HCT116 (cell line): ENCODE results near the gene C22orf39. TPM values are rescaled to one million over a fixed set of nuclear protein-coding genes. Genes with fewer than 3 reads are reported as not detected.
A peak's percentile ranks its signal among the peaks of the same experiment; 100 is the strongest.

Experiments used
- ATAC-seq: fragments of 200-7000 bp; cut with Tn5 transposase; 2 replicates; pipeline ENCODE4 v1.9.1; 2020; ENCODE audit warnings: mild to moderate bottlenecking, moderate library complexity
- Bru-seq: library from RNA; stranded (reverse); fragments of 400-500 nt; gene quantifications from one replicate; lab custom pipeline; 2021; lab: Mats Ljungman, UMichigan
- BruChase-seq, 2 experiments: library from RNA; stranded (reverse); fragments of 400-500 nt; gene quantifications; one replicate each; lab custom pipeline; 2021; lab: Mats Ljungman, UMichigan
- BruUV-seq: library from RNA; stranded (reverse); fragments of 400-500 nt; replicated peaks from 2 replicates; lab custom pipeline; 2021; lab: Mats Ljungman, UMichigan
- CTCF ChIA-PET: fragments of 300-600 bp; sonication (Branson Sonifier 250); formaldehyde crosslinking; loops from one replicate; lab custom pipeline; 2021; ENCODE audit warnings: antibody characterized with exemption; lab: Charles Lee
- POLR2A ChIA-PET: fragments of 300-600, 350-600 bp; sonication (Branson Sonifier 250); formaldehyde crosslinking; loops from one replicate; lab custom pipeline; 2021; ENCODE audit warnings: antibody characterized with exemption; lab: Charles Lee
- RAD21 ChIA-PET, 2 experiments: fragments of 300-600 bp; sonication (Branson Sonifier 250); formaldehyde crosslinking; loops; one replicate each; lab custom pipeline; 2023; ENCODE audit warnings: low total read pairs in 2 of 2; ENCODE audit not compliant: uncharacterized antibody in 2 of 2, unreplicated experiment in 2 of 2, low non-redundant PET in 1 of 2; lab: Charles Lee
- DNase-seq: peaks from one replicate; pipeline ENCODE4 v3.0.0-alpha.2; 2010; ENCODE audit warnings: low read depth, low spot score
- H2AFZ ChIP-seq: fragments of 200-600 bp; shearing (Covaris generic), sonication (generic); 2 replicates; pipeline ENCODE4 v1.6.1; 2017; ENCODE audit warnings: low read depth, mixed run types, mixed read lengths, antibody characterized with exemption, low read length; ENCODE audit not compliant: poor library complexity, severe bottlenecking
- H3K27ac ChIP-seq: 2 replicates; pipeline ENCODE4 v1.5.1; 2012; ENCODE audit warnings: low read depth, low read length
- H3K27me3 ChIP-seq: fragments of 200-600 bp; sonication (generic); 2 replicates; pipeline ENCODE4 v1.6.1; 2016; ENCODE audit warnings: mixed run types, low read length, mixed read lengths; ENCODE audit not compliant: insufficient read depth
- H3K36me3 ChIP-seq, 2 experiments: fragments of 200-500 bp in 1 of 2; fragments of 200-600 bp in 1 of 2; sonication (Bioruptor generic) in 1 of 2; sonication (generic) in 1 of 2; 2 replicates each; pipeline versions ENCODE4 v1.5.1 to v1.6.1; 2014 to 2016; ENCODE audit warnings: low read length in 2 of 2, inconsistent platforms in 1 of 2, mixed read lengths in 1 of 2, mixed run types in 1 of 2; ENCODE audit not compliant: insufficient read depth in 2 of 2, control insufficient read depth in 1 of 2
- H3K4me1 ChIP-seq, 2 experiments: fragments of 200-600 bp in 1 of 2; sonication (generic) in 1 of 2; 2 replicates each; pipeline versions ENCODE4 v1.5.1 to v1.6.1; 2012 to 2017; ENCODE audit warnings: low read length in 2 of 2, inconsistent platforms in 1 of 2, mild to moderate bottlenecking in 1 of 2, mixed read lengths in 1 of 2, mixed run types in 1 of 2, moderate library complexity in 1 of 2; ENCODE audit not compliant: insufficient read depth in 2 of 2, control insufficient read depth in 1 of 2
- H3K4me2 ChIP-seq: fragments of 200-600 bp; sonication (generic); 2 replicates; pipeline ENCODE4 v1.6.1; 2017; ENCODE audit warnings: mixed run types, low read length, mixed read lengths
- H3K4me3 ChIP-seq, 2 experiments: fragments of 200-600 bp in 1 of 2; sonication (generic) in 1 of 2; replicated peaks in 1 of 2; 2 replicates each; pipeline ENCODE4 v1.5.1; 2011 to 2016; ENCODE audit warnings: low read length in 2 of 2, control low read depth in 1 of 2, low read depth in 1 of 2, mild to moderate bottlenecking in 1 of 2, mixed read lengths in 1 of 2, mixed run types in 1 of 2
- H3K79me2 ChIP-seq: fragments of 200-600 bp; sonication (generic); 2 replicates; pipeline ENCODE4 v1.6.1; 2017; ENCODE audit warnings: mild to moderate bottlenecking, mixed run types, low read length, moderate library complexity, mixed read lengths; ENCODE audit not compliant: insufficient read depth
- H3K9ac ChIP-seq: fragments of 200-600 bp; sonication (generic); 2 replicates; pipeline ENCODE4 v1.6.1; 2016; ENCODE audit warnings: low read length, mixed read lengths
- H3K9me2 ChIP-seq: fragments of 200-600 bp; sonication (generic), shearing (Covaris generic); 2 replicates; pipeline ENCODE4 v1.6.1; 2017; ENCODE audit warnings: mixed run types, mild to moderate bottlenecking, moderate library complexity; ENCODE audit not compliant: insufficient read depth
- H3K9me3 ChIP-seq, 2 experiments: fragments of 200-500 bp in 1 of 2; fragments of 200-600 bp in 1 of 2; sonication (Bioruptor generic) in 1 of 2; sonication (generic) in 1 of 2; 2 replicates each; pipeline ENCODE4 v1.6.1; 2014 to 2017; ENCODE audit warnings: low read length in 2 of 2, mixed read lengths in 2 of 2, inconsistent platforms in 1 of 2, low read depth in 1 of 2, mild to moderate bottlenecking in 1 of 2, mixed run types in 1 of 2, moderate library complexity in 1 of 2; ENCODE audit not compliant: control insufficient read depth in 1 of 2, insufficient read depth in 1 of 2
- H4K20me1 ChIP-seq: fragments of 200-600 bp; sonication (generic), shearing (Covaris generic); 2 replicates; pipeline ENCODE4 v1.6.1; 2017; ENCODE audit warnings: mixed run types, mild to moderate bottlenecking, moderate library complexity; ENCODE audit not compliant: insufficient read depth
- JUND ChIP-seq: IDR thresholded peaks from 2 replicates; pipeline ENCODE4 v1.6.1; 2012
- POLR2A ChIP-seq: IDR thresholded peaks from 2 replicates; pipeline ENCODE4 v1.7.0; 2011; ENCODE audit warnings: borderline replicate concordance; ENCODE audit not compliant: insufficient read depth, insufficient read length; ENCODE audit errors: extremely low read depth
- POLR2AphosphoS5 ChIP-seq: IDR thresholded peaks from 2 replicates; pipeline ENCODE4 v1.6.1; 2011; ENCODE audit warnings: mild to moderate bottlenecking, low read depth, low read length, moderate library complexity
- SP1 ChIP-seq: IDR thresholded peaks from 2 replicates; pipeline ENCODE4 v1.6.1; 2012; ENCODE audit warnings: low read depth
- YY1 ChIP-seq: IDR thresholded peaks from 2 replicates; pipeline ENCODE4 v1.6.1; 2011; ENCODE audit warnings: low read length, low read depth, moderate library complexity, mild to moderate bottlenecking; ENCODE audit not compliant: insufficient replicate concordance; ENCODE audit errors: extremely low read depth
- ZFX ChIP-seq: fragments of 450-650 bp; IDR thresholded peaks from 2 replicates; pipeline ENCODE4 v1.6.1; 2017
- intact Hi-C: fragments of 100-400 bp; cut with micrococcal nuclease; formaldehyde crosslinking; loops from 2 replicates; pipeline ENCODE4 v1.10.0; 2022
- long read RNA-seq: library from polyadenylated mRNA; unstranded; transcript quantifications from one replicate; pipeline ENCODE4 v2.0.0, GENCODE V29; 2021; ENCODE audit not compliant: unreplicated experiment
- polyA plus RNA-seq: library from polyadenylated mRNA; unstranded; fragments of >200 nt; gene quantifications from 2 replicates; pipeline ENCODE4 v1.2.1, GENCODE V29; 2012; ENCODE audit warnings: missing spikeins
- total RNA-seq: library from RNA; stranded (reverse); gene quantifications from one replicate; pipeline ENCODE4 v1.2.1, GENCODE V29; 2021; ENCODE audit not compliant: unreplicated experiment
- TF ChIP-seq, protein P1 (sequence below): IDR thresholded peaks from 2 replicates; pipeline ENCODE4 v1.6.1; 2011; ENCODE audit warnings: mild to moderate bottlenecking, low read length, moderate library complexity; ENCODE audit not compliant: insufficient replicate concordance; ENCODE audit errors: extremely low read depth

The C22orf39 gene, protein sequence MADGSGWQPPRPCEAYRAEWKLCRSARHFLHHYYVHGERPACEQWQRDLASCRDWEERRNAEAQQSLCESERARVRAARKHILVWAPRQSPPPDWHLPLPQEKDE
- 17.7 TPM for total RNA-seq
- polyA plus RNA-seq = 25.6 and 27.1 TPM in 2 replicates
- Bru-seq, nascent RNA = percentile 84 among the genes with signal in this experiment
- BruChase-seq, experiment 1, labeled RNA remaining after a 6-hour chase = percentile 88 among the genes with signal in this experiment
- BruChase-seq, experiment 2, labeled RNA remaining after a 2-hour chase = percentile 89 among the genes with signal in this experiment
- long read RNA-seq, transcript C22orf39-202 (3 exons, 3,350 nt) = major isoform, 21 of 54 reads
- long read RNA-seq, transcript C22orf39-203 (3 exons, 1,005 nt) = minor isoform, 13 of 54 reads
- long read RNA-seq, partial matches to known transcripts = 10 of 54 reads
- long read RNA-seq, other reads (novel, unspliced or antisense) = 10 of 54 reads

DNA sequence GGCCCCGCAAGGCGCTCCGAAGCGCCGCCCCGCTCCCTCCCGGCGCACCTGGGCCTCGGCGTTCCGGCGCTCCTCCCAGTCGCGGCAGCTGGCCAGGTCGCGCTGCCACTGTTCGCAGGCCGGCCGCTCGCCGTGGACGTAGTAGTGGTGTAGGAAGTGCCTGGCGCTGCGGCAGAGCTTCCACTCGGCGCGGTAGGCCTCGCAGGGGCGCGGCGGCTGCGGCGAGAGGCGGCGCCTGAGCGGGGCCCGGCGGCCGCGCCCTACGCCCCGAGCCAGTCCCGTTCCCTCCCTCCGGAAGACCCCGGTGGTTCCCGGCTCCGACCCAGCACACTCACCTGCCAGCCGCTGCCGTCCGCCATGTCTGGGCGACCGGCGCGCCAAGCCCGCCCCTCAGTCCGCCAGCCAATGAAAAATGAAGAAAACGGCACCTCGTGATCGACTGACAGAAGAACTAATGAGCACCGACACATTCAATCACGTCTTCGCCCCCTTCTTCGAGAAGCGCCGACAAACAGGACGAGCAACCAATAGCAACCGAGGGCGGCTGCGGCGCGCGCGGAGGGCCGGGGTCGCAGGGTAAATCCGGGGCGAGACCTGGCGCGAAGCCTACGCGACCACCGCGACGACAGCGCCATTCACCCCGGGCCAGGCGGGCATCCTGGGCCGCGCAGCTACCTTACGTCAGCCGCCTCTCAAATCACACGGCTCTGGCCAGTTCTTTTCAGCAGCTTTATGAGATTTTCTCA is at the start of gene C22orf39:
C22orf39 (minus strand) TSS at position 382 of the 746 bp plus-strand sequence; CDS start at position 359, 23 bp downstream.
- Histone ChIP-seq H2AFZ (no peak within 1 kb of the TSS), H3K4me2 (peak within 1 kb of the TSS; percentile 91), H3K9ac (peak within 1 kb of the TSS; percentile 84), H3K4me3 (peak within 1 kb of the TSS; percentile 71 to 93), H3K4me1 (peaks cover 15 to 16% of the 10 kb centered on the region in 2 experiments), H3K27me3 (no peaks in the 10 kb centered on the region), H3K79me2 (peaks cover 49% of the 10 kb centered on the region)
- CTCF ChIA-PET = no interaction called here
- peak; percentile 92 for ATAC-seq
- RAD21 ChIA-PET = no interaction called here
- TF ChIP-seq POLR2A (peak; percentile 57), SP1 (peak; percentile 96), YY1 (peak; percentile 85), ZFX (peak; percentile 91), POLR2AphosphoS5 (peak; percentile 81), JUND (no peak)
- TF ChIP-seq, protein P1, sequence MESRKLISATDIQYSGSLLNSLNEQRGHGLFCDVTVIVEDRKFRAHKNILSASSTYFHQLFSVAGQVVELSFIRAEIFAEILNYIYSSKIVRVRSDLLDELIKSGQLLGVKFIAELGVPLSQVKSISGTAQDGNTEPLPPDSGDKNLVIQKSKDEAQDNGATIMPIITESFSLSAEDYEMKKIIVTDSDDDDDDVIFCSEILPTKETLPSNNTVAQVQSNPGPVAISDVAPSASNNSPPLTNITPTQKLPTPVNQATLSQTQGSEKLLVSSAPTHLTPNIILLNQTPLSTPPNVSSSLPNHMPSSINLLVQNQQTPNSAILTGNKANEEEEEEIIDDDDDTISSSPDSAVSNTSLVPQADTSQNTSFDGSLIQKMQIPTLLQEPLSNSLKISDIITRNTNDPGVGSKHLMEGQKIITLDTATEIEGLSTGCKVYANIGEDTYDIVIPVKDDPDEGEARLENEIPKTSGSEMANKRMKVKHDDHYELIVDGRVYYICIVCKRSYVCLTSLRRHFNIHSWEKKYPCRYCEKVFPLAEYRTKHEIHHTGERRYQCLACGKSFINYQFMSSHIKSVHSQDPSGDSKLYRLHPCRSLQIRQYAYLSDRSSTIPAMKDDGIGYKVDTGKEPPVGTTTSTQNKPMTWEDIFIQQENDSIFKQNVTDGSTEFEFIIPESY = no peak
- TF ChIP-seq, all 23 proteins: peak for 5
- Histone ChIP-seq H4K20me1 (peaks cover 3% of the 10 kb centered on the region; the same call in 1 of the 2 replicates), H3K27ac (peak within 1 kb of the TSS; percentile 91), H3K9me2 (no peaks in the 10 kb centered on the region), H3K36me3 (peaks cover 25 to 27% of the 10 kb centered on the region in 2 experiments; a peak in 3 of 4 replicates), H3K9me3 (no peaks in the 10 kb centered on the region)
- intact Hi-C loops = no loop called here
- BruUV-seq = TSS peak; percentile 57
- POLR2A ChIA-PET = interaction anchor here (0.8 to 1.1 kb wide), 2 partner anchors 15 to 30 kb away, joined by 3 read pairs; partner anchors contain the start of genes HIRA and MRPL40
- DNase-seq = peak; percentile 82
